ENCODE measurements around the gene MGA.

- TF ChIP-seq CTCF (IDR thresholded peaks at IDR 0.05) (no peak), NR1H2 (CRISPR knock-in tag; IDR thresholded peaks at IDR 0.05) (no peak), ZNF416 (CRISPR knock-in tag; IDR thresholded peaks at IDR 0.05) (no peak), E2F1 (CRISPR knock-in tag; IDR thresholded peaks at IDR 0.05) (no peak), SP1 (CRISPR knock-in tag; conservative IDR thresholded peaks at IDR 0.05) (no peak), SMAD4 (CRISPR knock-in tag; IDR thresholded peaks at IDR 0.05) (no peak), GTF2I (CRISPR knock-in tag; conservative IDR thresholded peaks at IDR 0.05) (no peak), FOXP4 (CRISPR knock-in tag; IDR thresholded peaks at IDR 0.05) (no peak), CBFB (CRISPR knock-in tag; IDR thresholded peaks at IDR 0.05; ENCODE audit: low read depth) (no peak)
Observed at GRCh38 chr15:41734079-41734478, 73.9 kb downstream of the MGA start.

All from WTC11 (cell line).